ENCODE measurements around the gene HOXC4. TPM values are rescaled to one million over a fixed set of nuclear protein-coding genes. Genes with fewer than 3 reads are reported as not detected.
"Not testable (repeated sequence)": the region's sequence is repeated elsewhere in the genome, so short reads cannot be mapped to it uniquely, and the experiment has no call there.

The HOXC4 gene
- polyA plus RNA-seq, 1 donor: 9.1 TPM

GRCh38 chr12:54081581-54082396 lies 28.2 kb downstream of the HOXC4 start:
- not testable (repeated sequence) for DNase-seq (ENCODE audit: low read depth)

- no peak for DNase-seq (ENCODE audit: low read depth)
Observed at GRCh38 chr12:54082397-54082892, 28.8 kb downstream of the HOXC4 start.

GRCh38 chr12:54088011-54088410 lies 34.4 kb downstream of the HOXC4 start:
- DNase-seq (ENCODE audit: low read depth): not testable (repeated sequence)

GRCh38 chr12:54089465-54089864 lies 35.8 kb downstream of the HOXC4 start:
- DNase-seq (ENCODE audit: low read depth): not testable (repeated sequence)

- not testable (repeated sequence) for DNase-seq (ENCODE audit: low read depth)
Observed at GRCh38 chr12:54090312-54090711, 36.7 kb downstream of the HOXC4 start.

GRCh38 chr12:54092943-54093342 lies 39.3 kb downstream of the HOXC4 start:
- DNase-seq (ENCODE audit: low read depth): not testable (repeated sequence)

GRCh38 chr12:54095928-54096327 lies 42.3 kb downstream of the HOXC4 start:
- not testable (repeated sequence) for DNase-seq (ENCODE audit: low read depth)

- not testable (repeated sequence) for DNase-seq (ENCODE audit: low read depth)
Observed at GRCh38 chr12:54098644-54099043, 45.0 kb downstream of the HOXC4 start.

- not testable (repeated sequence) for DNase-seq (ENCODE audit: low read depth)
Observed at GRCh38 chr12:54100588-54100987, 47.0 kb downstream of the HOXC4 start.

- not testable (repeated sequence) for DNase-seq (ENCODE audit: low read depth)
Observed at GRCh38 chr12:54102223-54102622, 48.6 kb downstream of the HOXC4 start.

GRCh38 chr12:54103827-54104226 lies 50.2 kb downstream of the HOXC4 start:
- DNase-seq (ENCODE audit: low read depth): not testable (repeated sequence)

Other genes with a start within 250 kb of the HOXC4 start
- gene HOXC13, start 115.0 kb upstream of the HOXC4 start, polyA plus RNA-seq (ENCODE audit: insufficient read length): not detected
- not detected for gene HOXC12, start 98.9 kb upstream of the HOXC4 start, polyA plus RNA-seq (ENCODE audit: insufficient read length)
- not detected for gene HOXC11, start 80.7 kb upstream of the HOXC4 start, polyA plus RNA-seq (ENCODE audit: insufficient read length)
- not detected for gene HOTAIR, start 78.9 kb upstream of the HOXC4 start, polyA plus RNA-seq (ENCODE audit: insufficient read length)
- gene HOXC10, start 68.7 kb upstream of the HOXC4 start, polyA plus RNA-seq (ENCODE audit: insufficient read length): 0.09 TPM
- gene HOXC9, start 53.7 kb upstream of the HOXC4 start, polyA plus RNA-seq (ENCODE audit: insufficient read length): 0.52 TPM
- 0.24 TPM for gene HOXC8, start 44.9 kb upstream of the HOXC4 start, polyA plus RNA-seq (ENCODE audit: insufficient read length)
- gene HOXC6, start 25.4 kb upstream of the HOXC4 start, polyA plus RNA-seq (ENCODE audit: insufficient read length): 4.7 TPM
- gene HOXC5, start 20.8 kb upstream of the HOXC4 start, polyA plus RNA-seq (ENCODE audit: insufficient read length): 0.52 TPM
- gene SMUG1, start 135.2 kb downstream of the HOXC4 start, polyA plus RNA-seq (ENCODE audit: insufficient read length): 22.6 TPM
- gene CBX5, start 226.3 kb downstream of the HOXC4 start, polyA plus RNA-seq (ENCODE audit: insufficient read length): 66.9 TPM
- gene HNRNPA1, start 226.9 kb downstream of the HOXC4 start, polyA plus RNA-seq (ENCODE audit: insufficient read length): 1,643 TPM
- 2.3 TPM for gene NFE2, start 247.2 kb downstream of the HOXC4 start, polyA plus RNA-seq (ENCODE audit: insufficient read length)